Stimulated activated CD8-positive, alpha-beta memory T cell treated with anti-CD3 and anti-CD28 coated beads, Interleukin-7, amount 100 ng/mL, for 4 hours (primary cell): Measurements from ENCODE around the gene FAM72B.
"Not testable (repeated sequence)": the region's sequence is repeated elsewhere in the genome, so short reads cannot be mapped to it uniquely, and the experiment has no call there.

Source experiments
- DNase-seq, 2 donors: peaks; one replicate each; pipeline ENCODE4 v3.0.0-alpha.2; 2020; ENCODE audit warnings: low read depth in 2 of 2

Gene FAM72B

DNA sequence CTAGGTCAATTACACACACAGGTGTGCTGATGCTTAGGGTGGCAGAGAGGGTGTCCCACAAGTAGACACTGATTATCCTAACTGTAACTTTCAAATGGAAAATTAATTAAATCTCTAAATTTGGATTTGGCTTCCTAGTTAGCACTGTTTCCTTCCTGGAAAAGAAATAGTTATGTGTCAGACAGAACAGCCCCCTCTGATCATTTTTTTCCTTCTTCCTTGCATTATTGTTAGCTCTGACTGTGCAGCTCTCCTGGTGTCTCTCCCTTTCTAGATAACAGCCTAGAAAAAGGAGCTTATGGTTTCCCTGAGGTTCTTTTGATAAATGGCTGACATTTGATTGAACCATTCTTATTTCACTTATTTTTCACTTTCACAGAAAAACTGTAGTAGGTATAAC, 31.4 kb downstream of the FAM72B start:
- DNase-seq = not testable (repeated sequence)

DNA sequence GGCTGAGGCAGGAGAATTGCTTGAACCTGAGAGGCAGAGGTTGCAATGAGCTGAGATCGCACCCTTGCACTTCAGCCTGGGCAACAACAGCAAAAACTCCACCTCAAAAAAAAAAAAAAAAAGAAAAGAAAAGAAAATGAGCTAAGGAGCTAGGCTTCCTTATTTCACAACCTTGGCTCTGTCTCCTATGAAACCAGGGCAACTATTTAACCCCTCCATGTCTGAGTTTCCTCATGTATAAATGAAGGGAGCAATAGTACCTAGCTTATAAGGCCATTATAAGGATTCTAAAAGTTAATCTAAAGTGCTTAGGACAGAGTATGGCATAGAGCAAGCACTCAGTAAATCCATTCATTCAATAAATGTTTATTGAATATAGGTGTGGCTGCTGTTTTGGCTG, 32.8 kb downstream of the FAM72B start:
- DNase-seq = not testable (repeated sequence)

DNA sequence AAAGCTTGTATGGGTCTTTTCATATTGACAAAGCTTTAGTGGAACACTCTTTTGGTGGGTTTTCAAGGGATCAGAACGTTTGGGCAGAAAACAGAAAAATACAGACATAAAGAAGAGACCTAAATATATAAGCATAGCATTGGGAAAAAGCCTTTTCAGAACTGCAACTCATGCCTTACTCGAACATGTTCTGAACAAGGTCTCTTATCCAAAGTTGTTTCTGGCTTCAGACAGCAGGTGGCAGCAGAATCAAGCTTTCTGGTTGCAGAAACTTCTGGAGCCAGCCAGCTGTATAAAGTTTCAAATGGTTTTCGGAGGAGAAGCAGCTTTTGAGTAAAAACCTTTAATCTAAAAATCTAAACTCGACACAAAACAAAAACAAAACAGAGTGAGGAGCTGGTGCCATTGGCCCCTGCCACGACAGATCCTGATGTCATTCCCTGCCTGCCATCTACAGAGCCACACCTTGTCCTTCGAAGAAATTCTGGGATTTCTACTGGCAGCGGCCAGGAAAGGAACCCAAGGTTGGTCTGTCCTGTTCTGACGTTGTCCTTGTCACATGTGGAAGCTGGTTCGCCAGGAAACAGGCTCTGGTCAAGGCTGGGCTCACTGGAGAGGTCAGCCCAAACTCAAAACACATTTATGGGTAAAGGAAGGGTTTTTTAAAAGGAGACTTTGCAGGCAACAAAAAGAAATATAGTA, 35.5 kb downstream of the FAM72B start:
- DNase-seq = not testable (repeated sequence)

DNA sequence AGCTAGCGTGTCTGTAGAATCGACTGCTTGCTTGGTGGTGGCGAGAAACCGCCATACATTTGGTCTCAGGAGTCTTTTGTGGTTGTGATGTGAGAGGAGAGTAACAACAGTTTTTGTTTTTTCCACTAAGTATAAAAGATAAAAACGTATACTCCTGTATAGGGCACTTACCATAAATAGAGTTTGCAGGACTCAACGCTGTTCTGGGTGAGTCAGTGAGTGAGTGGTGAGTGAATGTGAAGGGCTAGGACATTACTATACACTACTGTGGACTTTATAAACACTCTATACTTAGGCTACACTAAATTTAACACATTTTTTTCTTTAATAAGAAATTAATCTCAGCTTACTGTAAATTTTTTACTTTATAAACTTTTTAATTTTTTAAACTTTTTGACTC, 43.7 kb downstream of the FAM72B start:
- DNase-seq = not testable (repeated sequence)

DNA sequence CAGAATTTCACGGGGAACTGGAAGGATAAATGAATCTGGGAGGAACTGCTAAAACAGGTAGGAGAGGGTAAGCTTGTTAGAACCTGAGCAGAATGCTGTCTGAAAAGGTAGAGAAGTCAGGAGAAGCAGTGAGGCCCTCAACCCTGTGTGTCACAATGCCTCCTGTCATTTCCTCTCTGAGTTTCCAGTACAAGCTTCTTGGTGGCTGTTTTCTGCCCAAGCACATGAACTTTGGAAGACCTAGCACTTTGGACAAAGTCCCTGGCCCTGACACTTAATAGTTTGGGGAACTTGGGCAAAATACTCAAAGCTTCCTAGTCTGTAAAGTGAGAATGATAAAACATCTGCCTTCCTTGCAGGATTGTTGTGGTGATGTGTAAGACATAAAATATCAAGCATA, 52.6 kb downstream of the FAM72B start:
- not testable (repeated sequence) for DNase-seq

DNA sequence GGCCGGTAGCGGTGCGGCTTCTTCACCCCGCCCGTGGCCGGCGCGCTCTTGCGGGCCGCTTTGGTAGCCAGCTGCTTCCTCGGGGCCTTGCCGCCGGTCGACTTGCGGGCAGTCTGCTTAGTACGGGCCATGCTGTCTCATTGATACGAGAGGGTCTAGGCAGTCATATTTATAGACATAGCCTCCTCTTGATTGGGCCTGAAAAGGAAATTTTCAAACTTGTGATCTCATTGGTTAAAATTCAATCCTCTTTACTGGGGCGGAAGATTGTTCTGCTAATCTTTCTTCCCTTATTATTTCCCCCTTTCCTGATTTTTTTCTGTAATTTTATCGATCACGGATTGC, 65.7 kb downstream of the FAM72B start:
- not testable (repeated sequence) for DNase-seq
